GM18870 (cell line): ENCODE measurements around the gene ZC3H6.
"Not testable (repeated sequence)": the region's sequence is repeated elsewhere in the genome, so short reads cannot be mapped to it uniquely, and the experiment has no call there.

Source experiments
- ATAC-seq: cut with Tn5 transposase; IDR thresholded peaks from one replicate; pipeline ENCODE4 v1.9.1; 2021; ENCODE audit warnings: moderate library complexity; ENCODE audit not compliant: unreplicated experiment

Gene ZC3H6

GRCh38 chr2:112332123-112332696 is 56.8 kb downstream of the ZC3H6 start:
- ATAC-seq = no peak

GRCh38 chr2:112335600-112335999 is 60.2 kb downstream of the ZC3H6 start:
- ATAC-seq = no peak

GRCh38 chr2:112339986-112340385 is 64.6 kb downstream of the ZC3H6 start:
- ATAC-seq = no peak

GRCh38 chr2:112340475-112341267 is 65.3 kb downstream of the ZC3H6 start:
- no peak for ATAC-seq

GRCh38 chr2:112342067-112342550 is 66.7 kb downstream of the ZC3H6 start:
- no peak for ATAC-seq

GRCh38 chr2:112343827-112344585 is 68.6 kb downstream of the ZC3H6 start:
- no peak for ATAC-seq

- ATAC-seq = no peak
Observed at GRCh38 chr2:112345030-112346027, 69.9 kb downstream of the ZC3H6 start.

GRCh38 chr2:112352292-112352691 is 76.9 kb downstream of the ZC3H6 start:
- ATAC-seq = not testable (repeated sequence)

- ATAC-seq = not testable (repeated sequence)
Observed at GRCh38 chr2:112352809-112353603, 77.6 kb downstream of the ZC3H6 start.

- ATAC-seq = not testable (repeated sequence)
Observed at GRCh38 chr2:112354335-112354734, 78.9 kb downstream of the ZC3H6 start.

- not testable (repeated sequence) for ATAC-seq
Observed at GRCh38 chr2:112360055-112360454, 84.7 kb downstream of the ZC3H6 start.
